ENCODE data around the gene UQCRHL. TPM values are rescaled to one million over a fixed set of nuclear protein-coding genes. Genes with fewer than 3 reads are reported as not detected.

UQCRHL gene
- total RNA-seq, 1 donor from 2014 or later: 4.9 TPM

DNA sequence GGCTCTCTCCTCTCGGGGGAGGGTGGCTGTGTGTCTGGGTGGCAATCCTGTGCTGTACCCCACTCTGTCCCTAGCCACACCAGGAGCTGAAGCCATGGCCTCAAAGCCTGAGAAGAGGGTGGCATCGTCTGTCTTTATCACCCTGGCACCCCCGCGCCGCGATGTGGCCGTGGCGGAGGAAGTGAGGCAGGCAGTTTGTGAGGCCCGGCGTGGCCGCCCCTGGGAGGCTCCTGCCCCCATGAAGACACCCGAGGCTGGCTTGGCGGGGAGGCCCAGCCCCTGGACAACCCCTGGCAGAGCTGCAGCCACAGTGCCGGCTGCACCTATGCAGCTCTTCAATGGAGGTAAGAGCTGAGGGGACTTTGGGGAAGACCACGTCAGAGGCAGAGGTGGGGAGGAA, 42.6 kb downstream of the UQCRHL start:
- intact Hi-C loops (cut with DNase I): no loop called here
- DNase-seq (ENCODE audit: low spot score): no peak

DNA sequence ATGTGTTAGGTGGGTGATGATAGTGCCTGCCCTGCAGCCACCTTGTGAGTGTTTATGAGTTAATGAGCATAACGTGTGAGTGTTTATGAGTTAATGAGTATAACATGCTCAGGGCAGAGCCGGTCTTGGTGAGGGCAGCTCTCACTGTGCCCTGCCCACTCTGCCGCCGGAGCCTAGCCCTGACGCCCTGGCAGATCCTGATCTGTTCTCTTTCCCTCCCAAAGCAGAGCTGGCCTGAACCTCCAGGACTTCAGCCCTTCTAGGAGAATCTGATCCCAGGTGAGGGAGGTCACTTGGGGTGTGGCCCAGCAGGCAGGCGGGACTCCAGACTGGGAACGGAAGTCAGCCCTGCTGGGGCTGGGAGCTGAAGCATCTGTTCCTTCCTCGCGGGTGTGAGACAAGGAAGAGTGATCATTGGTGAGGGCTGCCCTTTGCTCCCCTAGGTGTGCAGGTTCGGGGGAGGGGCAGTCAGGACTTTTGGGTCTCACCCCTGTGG, 43.1 kb downstream of the UQCRHL start:
- DNase-seq (ENCODE audit: low spot score): no peak
- intact Hi-C loops (cut with DNase I): no loop called here

DNA sequence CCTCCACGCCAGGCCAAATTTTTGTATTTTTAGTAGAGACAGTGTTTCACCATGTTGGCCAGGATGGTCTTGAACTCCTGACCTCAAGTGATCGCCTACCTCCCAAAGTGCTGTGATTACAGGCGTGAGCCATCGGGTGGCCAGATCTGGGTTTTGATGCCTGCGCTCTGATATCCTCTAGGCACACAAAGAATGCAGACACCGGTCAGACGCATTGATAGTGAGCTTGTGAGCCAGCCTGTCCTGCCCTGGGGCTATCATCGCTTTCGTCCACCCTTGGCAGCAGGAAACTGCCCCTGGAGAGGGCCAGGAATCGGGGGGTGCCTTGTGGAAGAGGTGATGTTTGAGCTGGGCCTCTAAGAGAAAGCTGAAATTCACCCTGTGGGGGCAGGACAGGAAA, 44.9 kb downstream of the UQCRHL start:
- intact Hi-C loops (cut with DNase I): no loop called here
- DNase-seq (ENCODE audit: low spot score): no peak

DNA sequence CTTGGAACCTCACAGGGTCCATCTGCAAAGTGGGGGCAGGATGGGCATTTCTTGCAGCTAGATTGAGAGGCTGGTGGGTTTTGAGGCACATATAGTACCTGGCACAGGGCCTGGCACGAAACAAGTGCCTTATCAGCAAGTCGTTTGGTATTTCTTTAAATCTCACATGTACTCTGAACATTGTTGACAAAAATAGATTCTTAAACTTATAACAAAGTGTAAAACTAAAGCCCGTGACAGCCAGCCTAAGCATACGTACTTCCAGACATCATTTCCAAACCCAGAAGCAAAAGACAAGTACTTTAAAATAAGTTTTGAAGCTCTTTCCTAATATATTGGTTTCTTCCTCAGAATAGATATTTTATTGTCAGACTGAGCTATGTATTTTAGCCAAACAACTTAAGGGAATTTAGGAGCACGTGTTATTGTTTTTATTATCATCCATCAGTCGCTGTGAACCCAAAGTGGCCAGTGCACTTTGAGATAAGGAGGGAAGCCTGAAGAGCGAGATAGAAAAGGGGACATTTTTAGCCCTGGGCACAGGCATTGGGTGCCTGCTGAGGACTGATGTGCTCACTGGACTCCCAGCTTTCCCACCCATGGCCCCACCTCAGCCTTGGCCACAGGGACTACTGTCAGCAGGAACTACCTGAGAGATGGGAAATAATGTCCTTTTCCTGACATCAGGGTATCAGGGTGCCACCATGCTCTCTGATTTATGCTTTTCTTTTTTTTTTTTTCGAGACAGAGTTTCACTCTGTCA, 45.9 kb downstream of the UQCRHL start:
- DNase-seq (ENCODE audit: low spot score): no peak
- intact Hi-C loops (cut with DNase I): no loop called here

DNA sequence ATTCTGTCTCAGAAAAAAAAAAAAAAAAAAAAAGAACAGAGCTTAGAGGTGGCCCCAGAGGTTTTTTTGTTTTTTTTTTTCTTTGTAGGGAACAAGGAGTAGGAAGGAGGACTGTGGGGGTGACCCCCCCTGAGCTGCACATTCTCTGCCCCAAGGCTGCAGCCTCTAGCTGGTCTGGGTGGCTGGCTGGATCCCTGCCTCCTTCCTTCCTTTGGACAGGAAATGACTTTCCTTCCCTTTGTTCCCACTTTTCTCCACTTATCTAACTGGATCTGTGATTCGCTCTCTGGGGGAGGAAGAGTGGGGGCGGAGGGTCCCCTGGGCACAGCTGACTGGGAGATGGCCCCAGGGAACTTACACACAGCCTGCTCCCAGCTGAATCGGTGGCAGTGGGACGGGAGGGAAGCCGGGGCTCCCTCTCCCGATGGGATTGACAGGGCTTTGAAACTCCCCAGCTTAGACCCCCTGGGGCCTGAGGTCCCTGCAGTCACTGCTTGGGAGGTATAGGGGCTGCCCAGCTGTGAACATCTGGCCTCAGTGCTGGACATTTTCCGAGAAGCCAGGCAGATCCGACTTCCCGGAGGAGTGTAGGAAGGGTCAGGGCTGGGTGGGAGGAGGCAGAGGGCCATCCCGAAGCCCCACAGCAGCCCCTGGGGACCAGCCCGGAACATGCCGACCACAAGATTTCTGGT, 46.8 kb downstream of the UQCRHL start:
- no peak for DNase-seq (ENCODE audit: low spot score)
- intact Hi-C loops (cut with DNase I): no loop called here

DNA sequence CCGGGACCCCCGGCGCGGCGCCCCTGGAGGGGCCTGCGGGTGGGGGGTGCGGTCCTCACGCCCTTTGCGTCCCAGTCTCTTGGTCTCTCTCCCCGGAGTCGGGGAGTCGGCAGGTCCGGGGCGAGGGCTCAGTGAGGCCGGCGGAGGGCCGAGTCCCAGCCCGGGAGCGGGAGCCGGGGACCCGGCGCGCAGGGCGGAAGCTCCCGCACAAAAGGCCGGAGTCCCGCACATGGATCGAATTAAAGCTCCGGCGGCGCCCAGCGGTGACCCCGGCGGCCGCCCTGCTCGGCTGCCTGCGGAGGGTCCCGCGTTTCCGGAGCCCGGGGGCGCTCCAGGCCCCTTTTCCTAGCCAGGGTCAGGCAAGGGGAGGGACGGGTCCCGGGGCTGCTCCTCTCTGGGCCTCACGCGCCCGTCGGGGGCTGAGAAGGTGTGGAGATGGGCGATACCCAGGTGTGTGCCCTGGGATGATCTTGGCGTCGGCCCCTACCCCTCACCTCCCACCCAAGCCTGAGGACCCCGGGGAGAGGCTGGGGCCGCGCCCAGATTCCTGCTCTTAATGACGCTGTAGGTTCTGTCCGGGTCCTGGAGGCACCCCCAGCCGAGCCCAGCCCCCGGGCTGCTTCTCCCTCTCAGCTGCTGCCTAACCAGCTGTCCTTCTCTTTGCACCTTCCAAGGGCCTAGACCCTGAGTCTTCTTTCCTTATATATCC, 48.3 kb downstream of the UQCRHL start:
- no peak for DNase-seq (ENCODE audit: low spot score)
- intact Hi-C loops (cut with DNase I): no loop called here

DNA sequence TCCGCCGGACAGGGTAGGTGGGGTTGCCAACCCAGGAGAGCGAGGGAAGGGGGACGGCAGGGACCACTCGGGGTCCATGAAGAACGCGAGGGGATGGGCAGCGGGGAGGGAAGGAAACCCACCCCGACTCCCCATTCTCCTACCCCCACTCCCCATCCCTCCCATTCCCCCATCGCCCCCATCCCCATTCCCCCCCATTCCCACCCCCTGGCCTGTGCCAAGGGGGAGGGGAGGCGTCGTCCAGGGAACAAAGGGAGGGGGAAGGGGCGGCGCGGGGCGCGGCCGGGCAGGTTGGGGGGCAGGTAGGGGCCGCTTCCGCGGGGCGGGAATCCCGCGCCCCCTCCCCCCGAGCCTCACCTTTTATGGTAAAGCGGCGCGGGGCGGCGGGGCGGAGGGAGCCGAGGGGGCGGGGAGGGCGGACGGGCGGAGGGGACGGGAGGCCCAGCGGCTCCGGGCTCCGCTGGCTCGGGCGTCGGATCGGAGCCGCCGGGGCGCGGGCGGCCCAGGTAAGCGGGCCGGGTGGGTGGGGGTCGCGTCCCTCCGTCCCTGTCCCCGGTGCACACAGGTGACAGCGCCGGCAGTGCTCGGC, 49.0 kb downstream of the UQCRHL start, which contains the start of gene FBLIM1:
Gene FBLIM1, plus strand, starts transcription at position 453 of the 589 bp plus-strand sequence. CDS start 6,189 bp downstream, outside the sequence.
- DNase-seq (ENCODE audit: low spot score): no peak
- intact Hi-C loops (cut with DNase I): no loop called here

DNA sequence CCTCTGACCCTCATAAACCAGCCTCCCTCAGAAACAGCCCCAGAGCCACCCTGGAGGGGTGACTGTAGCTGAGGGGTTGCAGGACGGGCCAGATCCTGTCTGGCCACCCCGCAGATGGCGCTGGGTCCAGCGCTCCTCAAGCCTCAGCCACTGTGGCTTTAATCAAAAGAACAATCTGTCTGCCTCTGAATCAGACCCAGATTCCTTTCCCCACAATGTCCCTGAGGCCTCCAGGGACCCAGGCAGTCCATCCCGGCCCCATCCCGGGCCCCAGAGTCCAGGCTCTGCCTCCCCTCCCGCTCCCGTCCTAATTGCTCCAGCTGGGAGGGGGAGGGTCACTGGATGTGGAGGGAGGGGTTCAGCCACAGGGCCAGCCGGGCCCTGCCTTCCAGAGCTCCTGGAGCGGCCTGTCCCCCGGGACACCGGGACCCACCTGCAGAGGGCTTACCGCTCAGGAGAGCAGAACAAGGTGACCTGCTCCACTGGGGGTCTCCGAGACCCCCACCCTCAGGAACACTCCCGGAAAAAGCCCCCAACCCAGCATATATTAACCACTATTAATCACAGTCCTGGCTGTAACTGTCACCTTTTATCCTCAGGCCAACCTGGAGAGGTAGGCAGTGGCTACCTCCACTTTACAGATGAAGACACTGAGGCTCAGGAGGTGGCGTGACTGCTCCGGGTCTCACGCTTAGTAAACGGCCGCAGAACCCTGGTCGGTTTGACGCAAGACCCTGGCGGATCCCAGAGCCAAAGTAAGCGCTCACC, 49.7 kb downstream of the UQCRHL start:
- intact Hi-C loops (cut with DNase I): no loop called here
- DNase-seq (ENCODE audit: low spot score): no peak

Other genes with a start within 250 kb of the UQCRHL start
- 0.11 TPM for gene AGMAT, start 222.6 kb downstream of the UQCRHL start, total RNA-seq
- 23.7 TPM for gene DDI2, start 190.2 kb downstream of the UQCRHL start, total RNA-seq
- 93.1 TPM for gene PLEKHM2, start 123.3 kb downstream of the UQCRHL start, total RNA-seq
- 2.9 TPM for gene SLC25A34, start 71.4 kb downstream of the UQCRHL start, total RNA-seq
- gene TMEM82, start 65.2 kb downstream of the UQCRHL start, total RNA-seq: not detected
- 40.6 TPM for gene FBLIM1, start 48.9 kb downstream of the UQCRHL start, total RNA-seq
- gene SPEN, start 40.1 kb upstream of the UQCRHL start, total RNA-seq: 37.8 TPM
- gene ZBTB17, start 168.5 kb upstream of the UQCRHL start, total RNA-seq: 24.9 TPM
- not detected for gene SRARP, start 196.6 kb upstream of the UQCRHL start, total RNA-seq
- 3,889 TPM for gene HSPB7, start 210.4 kb upstream of the UQCRHL start, total RNA-seq
- gene CLCNKA, start 214.4 kb upstream of the UQCRHL start, total RNA-seq: 1.2 TPM
- 2.0 TPM for gene CLCNKB, start 236.1 kb upstream of the UQCRHL start, total RNA-seq